Anterior cingulate cortex (tissue), 58 donors: ENCODE results near the gene DIS3L2.
"Not testable (repeated sequence)": the region's sequence is repeated elsewhere in the genome, so short reads cannot be mapped to it uniquely, and the experiment has no call there.

Source experiments
- DNase-seq, 58 donors: peaks; one replicate each; lab custom pipeline; 2025; lab: John Stamatoyannopoulos, UW

The DIS3L2 gene

GRCh38 chr2:232142502-232142901, 181.0 kb downstream of the DIS3L2 start:
- no peak for DNase-seq

- no peak for DNase-seq
These were observed 184.8 kb downstream of the DIS3L2 start for GRCh38 chr2:232146294-232146693.

- DNase-seq = no peak
These were observed 186.0 kb downstream of the DIS3L2 start for GRCh38 chr2:232147440-232148077.

- no peak for DNase-seq
These were observed 200.7 kb downstream of the DIS3L2 start for GRCh38 chr2:232162187-232162586.

- DNase-seq = peak in 1 of 58 donors; percentile 0
These were observed 208.9 kb downstream of the DIS3L2 start for GRCh38 chr2:232170396-232170795.

GRCh38 chr2:232174662-232175061, 213.1 kb downstream of the DIS3L2 start:
- no peak for DNase-seq

- DNase-seq = not testable (repeated sequence)
These were observed 215.1 kb downstream of the DIS3L2 start for GRCh38 chr2:232176587-232176986.

- no peak for DNase-seq
These were observed 221.8 kb downstream of the DIS3L2 start for GRCh38 chr2:232183279-232183678.

- no peak for DNase-seq
These were observed 222.8 kb downstream of the DIS3L2 start for GRCh38 chr2:232184346-232184745.

GRCh38 chr2:232190796-232191195, 229.3 kb downstream of the DIS3L2 start:
- DNase-seq = peak in 8 of 58 donors; percentile 1 to 39 (median 16)

- DNase-seq = no peak
These were observed 234.0 kb downstream of the DIS3L2 start for GRCh38 chr2:232195487-232195886.

GRCh38 chr2:232196802-232197201, 235.3 kb downstream of the DIS3L2 start:
- DNase-seq = no peak

- DNase-seq = no peak
These were observed 238.7 kb downstream of the DIS3L2 start for GRCh38 chr2:232200195-232200594.

- DNase-seq = no peak
These were observed 241.8 kb downstream of the DIS3L2 start for GRCh38 chr2:232203166-232203891.

GRCh38 chr2:232203936-232204335, 242.4 kb downstream of the DIS3L2 start:
- DNase-seq = no peak

GRCh38 chr2:232204457-232204931, 243.0 kb downstream of the DIS3L2 start:
- peak in 16 of 58 donors; percentile 3 to 26 (median 14) for DNase-seq

GRCh38 chr2:232207174-232207573, 245.7 kb downstream of the DIS3L2 start:
- no peak for DNase-seq

- DNase-seq = no peak
These were observed 248.8 kb downstream of the DIS3L2 start for GRCh38 chr2:232210306-232210705.

GRCh38 chr2:232211743-232212686, 250.5 kb downstream of the DIS3L2 start:
- DNase-seq = no peak

- DNase-seq = no peak
These were observed 251.7 kb downstream of the DIS3L2 start for GRCh38 chr2:232213176-232213575.

GRCh38 chr2:232214053-232214452, 252.5 kb downstream of the DIS3L2 start:
- DNase-seq = no peak
